HG03520 (cell line): ENCODE data around the gene GATA5.

Experiments used
- ATAC-seq: cut with Tn5 transposase; IDR thresholded peaks from one replicate; pipeline ENCODE4 v1.9.1; 2021; ENCODE audit warnings: mild to moderate bottlenecking, moderate library complexity; ENCODE audit not compliant: unreplicated experiment

GATA5 gene

DNA sequence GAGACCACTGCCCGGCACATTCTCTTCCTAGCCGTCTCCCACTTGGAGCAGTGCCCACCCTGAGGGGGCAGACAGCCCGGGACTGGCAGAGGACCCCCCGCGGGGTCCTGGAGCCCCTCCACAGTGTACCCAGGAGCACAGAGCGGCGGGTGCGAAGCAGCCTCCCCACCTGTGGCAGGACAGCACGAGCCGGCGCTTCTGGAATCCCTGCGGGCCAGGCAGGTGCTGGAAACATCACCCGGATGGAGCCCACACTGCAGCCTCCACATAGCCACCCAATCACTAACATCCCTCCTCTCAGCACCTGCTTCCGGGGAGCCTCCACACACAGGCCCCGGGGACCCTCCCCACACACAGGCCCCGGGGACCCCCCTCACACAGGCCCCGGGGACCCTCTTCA is 18.7 kb downstream of the GATA5 start:
- no peak for ATAC-seq

- ATAC-seq: no peak
These were observed 19.9 kb downstream of the GATA5 start for GRCh38 chr20:62455929-62456328.

DNA sequence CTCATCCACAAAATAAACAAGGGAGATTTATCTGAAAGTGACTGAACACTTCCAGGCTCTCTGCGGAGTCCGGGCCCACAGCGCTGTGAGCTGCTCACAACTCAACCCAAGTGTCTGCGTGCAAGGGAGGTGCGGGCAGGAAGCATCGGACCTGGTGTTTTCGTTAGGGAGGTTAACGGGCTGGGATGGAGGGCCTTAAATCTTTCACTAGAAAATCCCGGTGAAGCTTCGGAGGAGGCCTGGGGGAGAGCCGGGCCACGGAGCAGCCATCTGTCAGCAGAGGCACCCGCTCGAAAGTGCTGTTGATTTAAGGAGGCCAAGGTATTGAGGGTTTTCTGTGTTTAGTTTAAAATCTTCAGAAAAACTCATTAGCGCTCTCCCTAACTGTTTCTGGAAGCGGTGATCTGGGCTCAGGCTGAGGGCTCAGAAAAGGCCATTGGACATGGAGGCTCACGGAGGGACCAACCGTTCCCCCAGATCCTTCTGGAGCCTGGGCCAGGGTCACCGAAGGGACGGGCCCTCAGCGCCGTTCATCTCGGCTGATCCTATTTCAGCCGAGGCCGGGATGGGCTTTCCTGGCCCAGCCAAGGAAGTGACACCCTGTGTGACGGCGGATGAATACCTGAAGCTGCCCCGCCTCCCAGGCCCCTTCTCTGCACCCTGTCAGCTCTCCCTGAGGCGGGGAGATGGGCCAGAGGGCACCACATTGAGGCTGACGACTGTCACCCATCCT is 20.7 kb downstream of the GATA5 start:
- no peak for ATAC-seq

DNA sequence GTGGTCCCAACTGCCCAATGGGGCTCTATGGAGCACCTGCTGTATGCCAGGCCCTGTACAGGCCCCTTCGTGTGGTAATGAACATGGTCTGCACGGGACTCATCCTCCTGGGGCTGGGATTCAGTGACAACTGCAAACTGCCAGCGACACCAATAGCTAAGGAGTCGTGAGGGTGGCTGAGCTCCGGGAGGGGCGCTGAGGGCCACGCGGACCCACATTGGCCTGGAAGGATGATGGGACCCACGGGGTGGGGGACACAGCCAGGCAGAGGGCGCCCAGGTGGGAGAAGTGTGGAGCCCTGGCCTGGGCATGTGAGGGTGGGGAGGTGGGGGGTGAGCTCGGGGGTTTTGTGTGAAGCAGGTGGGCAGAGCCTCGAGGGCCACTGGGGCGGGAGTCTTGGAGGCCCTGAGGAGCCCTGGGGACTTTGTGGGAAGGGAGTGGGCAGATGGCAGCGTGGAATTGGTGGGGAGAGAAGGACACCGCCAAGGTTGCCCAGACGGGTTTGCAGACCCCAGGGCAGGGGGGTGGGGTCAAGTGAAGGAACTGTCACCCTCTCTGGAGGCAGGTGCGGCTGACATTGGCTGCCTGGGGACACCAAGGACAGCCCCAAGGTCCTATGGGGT is 22.5 kb downstream of the GATA5 start:
- no peak for ATAC-seq

GRCh38 chr20:62452475-62453095 is 23.2 kb downstream of the GATA5 start:
- ATAC-seq: no peak

DNA sequence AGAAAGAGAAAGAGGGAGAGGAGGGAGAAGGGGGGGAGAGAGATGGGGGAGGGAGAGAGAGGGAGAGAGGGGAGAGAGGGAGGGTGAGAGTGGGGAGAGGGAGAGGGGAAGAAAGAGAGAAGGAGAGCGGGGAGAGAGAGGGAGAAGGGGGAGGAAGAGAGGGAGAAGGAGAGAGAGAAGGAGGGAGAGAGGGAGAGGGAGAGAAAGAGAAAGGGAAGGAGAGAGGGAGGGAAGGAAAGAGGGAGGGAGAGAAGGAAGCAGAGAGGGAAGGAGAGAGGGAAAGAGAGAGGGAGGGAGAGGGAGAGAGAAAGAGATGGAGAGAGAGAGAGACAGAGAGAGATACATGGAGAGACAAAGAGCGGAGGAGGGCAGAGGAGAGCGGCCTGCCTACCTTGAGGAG is 23.8 kb downstream of the GATA5 start:
- no peak for ATAC-seq

DNA sequence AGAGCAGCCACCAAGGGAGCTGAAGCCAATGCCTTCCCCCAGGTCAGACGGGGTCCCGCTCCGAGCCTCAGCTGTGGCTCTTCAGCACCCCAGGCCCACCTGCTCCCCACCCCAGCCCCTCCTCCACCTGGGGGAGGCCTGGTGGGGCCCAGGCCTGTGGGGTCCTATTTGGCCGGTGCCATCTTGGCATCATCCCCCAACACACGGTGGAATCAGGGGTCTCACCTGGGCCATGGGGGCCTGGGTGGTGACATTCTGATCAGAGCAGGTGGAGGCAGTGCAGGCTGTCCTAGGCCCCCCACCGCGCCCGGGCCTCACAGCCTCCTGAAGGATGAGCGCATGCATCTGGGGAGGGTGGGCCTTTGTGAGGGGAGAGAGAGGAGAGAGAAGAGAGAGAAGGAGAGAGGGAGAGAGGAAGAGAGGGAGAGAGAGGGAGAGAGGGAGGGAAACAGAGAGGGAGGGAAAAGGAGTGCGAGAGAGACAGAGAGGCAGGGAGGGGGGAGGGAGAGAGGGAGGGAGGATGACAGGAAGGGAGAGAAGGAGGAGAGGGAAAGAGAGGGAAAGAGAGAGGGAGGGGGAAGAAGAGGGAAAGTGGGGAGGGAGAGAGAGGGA is 24.5 kb downstream of the GATA5 start:
- no peak for ATAC-seq

- no peak for ATAC-seq
These were observed 25.7 kb downstream of the GATA5 start for GRCh38 chr20:62449951-62450691.

DNA sequence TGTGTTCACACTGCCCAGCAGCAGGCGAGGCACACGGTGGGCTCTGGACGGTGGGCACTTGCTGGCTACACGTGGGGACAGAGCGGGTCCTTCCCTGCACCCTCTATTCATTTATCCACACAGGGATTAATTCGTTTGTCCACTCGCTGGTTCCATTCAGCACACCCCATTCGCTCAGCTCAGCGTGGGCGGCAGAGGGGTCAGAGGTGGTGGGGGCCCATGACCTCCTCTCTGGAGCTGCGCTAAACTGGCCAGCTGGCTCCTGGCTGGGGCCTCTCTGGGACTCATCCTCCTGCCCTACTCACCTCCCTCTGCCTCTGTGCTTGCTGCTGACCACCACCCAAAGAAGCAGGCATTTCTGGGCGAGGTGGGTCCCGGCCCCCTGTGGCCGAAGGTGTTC is 27.0 kb downstream of the GATA5 start:
- no peak for ATAC-seq

GRCh38 chr20:62448038-62448437 is 27.8 kb downstream of the GATA5 start:
- no peak for ATAC-seq

GRCh38 chr20:62446888-62447869 is 28.6 kb downstream of the GATA5 start:
- no peak for ATAC-seq

DNA sequence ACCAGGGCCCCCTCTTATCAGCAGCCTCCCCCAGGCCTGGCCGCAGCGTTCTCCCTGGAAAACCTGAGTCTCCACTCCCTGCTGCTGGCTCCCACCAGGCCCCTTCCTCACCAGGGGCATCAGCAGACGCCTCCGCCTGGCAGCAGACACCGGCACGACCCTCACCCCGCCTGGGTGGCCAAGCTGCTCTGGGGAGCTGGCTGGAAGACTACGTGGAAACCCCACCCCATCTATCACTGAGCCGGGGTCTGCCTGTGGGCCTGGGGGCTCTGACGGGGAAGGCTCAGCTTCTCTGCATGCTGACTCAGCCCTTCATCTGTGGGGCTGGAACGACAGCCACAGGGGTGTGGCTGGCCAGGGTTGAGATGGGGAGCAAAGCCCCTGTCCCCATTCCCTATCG is 29.3 kb downstream of the GATA5 start:
- ATAC-seq: no peak

- ATAC-seq: no peak
These were observed 30.0 kb downstream of the GATA5 start for GRCh38 chr20:62445553-62446340.

GRCh38 chr20:62444286-62444685 is 31.5 kb downstream of the GATA5 start:
- ATAC-seq: no peak

DNA sequence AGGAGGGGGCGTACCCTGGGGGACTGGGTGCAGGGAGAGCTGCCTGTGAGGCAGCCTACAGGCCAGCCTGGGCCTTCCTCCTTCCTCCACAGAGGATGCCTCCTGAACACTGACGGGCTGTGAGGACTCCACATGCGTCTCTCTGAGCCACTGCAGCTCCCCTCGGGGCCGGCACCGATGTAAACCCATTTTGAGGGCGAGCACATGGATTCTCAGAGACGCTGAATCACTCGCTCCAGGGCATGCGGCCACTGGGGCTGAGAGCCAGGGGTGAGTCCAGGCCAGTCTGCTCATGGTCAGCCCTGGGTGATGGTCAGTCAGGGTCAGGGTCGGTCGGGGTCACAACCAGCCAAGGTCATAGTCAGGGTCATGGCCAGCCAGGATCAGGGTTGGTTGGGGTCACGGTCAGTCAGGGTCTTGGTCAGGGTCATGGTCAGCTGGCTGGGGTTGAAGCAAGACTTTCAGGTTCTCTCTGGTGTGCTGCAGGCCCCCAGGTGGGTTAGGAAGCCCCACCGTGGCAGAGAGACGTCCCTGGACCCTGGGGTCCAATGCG is 33.7 kb downstream of the GATA5 start:
- no peak for ATAC-seq

- no peak for ATAC-seq
These were observed 36.6 kb downstream of the GATA5 start for GRCh38 chr20:62439218-62439617.

- ATAC-seq: no peak
These were observed 37.9 kb downstream of the GATA5 start for GRCh38 chr20:62437927-62438326.

GRCh38 chr20:62437496-62437895 is 38.3 kb downstream of the GATA5 start:
- no peak for ATAC-seq

DNA sequence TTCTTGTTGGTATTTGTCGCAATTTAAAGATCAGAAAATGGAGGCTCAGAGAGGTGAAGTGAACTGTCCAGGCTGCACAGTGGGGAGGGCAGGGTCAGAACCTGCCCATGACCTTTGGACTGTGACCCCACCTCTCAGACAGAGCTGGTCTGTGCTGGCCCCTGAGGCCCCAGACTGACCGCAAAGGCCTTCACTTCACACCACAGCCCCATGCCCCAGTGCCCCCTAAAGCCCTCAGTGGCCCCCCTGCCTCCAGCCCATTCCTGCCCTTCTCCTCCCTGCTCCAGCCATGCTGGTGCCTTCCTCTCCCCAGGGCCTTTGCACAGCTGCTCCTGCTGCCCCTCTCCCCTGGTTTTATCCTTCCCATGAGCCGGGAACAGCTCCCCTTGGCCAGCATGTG is 39.1 kb downstream of the GATA5 start:
- ATAC-seq: no peak
